GM19238 (cell line): ENCODE results near the gene COQ7.

Experiments
- DNase-seq: peaks from one replicate; pipeline ENCODE4 v3.0.0; 2011; ENCODE audit warnings: low spot score; ENCODE audit not compliant: insufficient read length

The COQ7 gene

DNA sequence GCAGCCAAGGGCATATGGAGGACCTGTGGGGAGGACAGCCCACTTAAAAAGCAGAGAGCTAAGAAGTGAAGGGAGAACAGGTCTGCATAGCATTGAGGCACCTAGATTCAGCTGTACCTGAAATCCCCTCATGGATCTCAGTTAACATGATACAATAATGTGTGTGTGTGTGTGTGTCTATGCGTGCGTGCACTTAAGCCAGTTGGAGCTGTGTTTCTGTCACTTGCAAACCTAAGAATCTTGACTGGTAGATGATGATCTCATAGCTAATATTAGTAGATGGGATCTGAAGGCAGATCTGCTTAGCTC lies 44.6 kb downstream of the COQ7 start:
- DNase-seq = no peak

DNA sequence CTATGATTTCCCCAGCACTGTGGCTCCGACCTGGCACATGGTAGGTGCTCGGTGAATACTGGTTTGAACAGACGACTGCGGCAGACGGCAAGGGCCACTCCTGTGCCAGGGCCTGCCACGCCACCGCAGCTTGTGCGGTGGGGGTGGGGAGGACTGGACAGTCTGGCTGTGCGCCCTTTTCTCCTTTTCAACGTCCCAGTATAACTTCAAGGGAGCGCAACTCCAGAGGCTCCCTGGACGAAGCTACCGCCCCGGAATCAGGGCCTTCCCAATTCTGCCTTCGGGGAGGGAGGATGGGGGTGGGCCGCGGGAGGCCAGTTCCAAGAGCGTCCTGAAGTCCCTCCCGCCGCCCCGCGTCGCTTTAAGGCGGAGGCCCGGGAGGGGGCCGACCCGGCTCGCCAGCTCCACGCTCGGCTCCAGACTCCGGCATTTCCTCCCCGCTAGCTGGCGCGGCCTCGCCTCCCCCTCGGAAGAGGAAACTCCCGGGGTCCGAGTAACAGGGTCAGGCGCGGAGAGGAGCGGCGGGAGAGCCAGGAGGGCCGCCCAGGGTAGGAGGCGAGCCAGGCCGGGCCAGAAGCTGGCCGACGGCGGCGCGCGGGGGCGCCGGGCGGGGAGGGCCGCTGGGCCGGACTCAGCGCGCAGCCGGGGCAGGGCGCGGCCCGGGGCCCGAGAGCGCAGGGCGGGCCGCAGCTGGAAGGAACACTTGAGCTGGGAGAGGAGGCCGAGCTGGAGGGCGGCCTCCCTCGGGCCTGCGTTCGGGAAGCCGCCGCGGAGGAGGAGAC lies 46.4 kb downstream of the COQ7 start, which contains the start of gene ITPRIPL2:
TSS of gene ITPRIPL2 (plus strand) at position 388 of the 782 bp plus-strand sequence. CDS start 498 bp downstream, outside the sequence.
- DNase-seq = peak; percentile 52

DNA sequence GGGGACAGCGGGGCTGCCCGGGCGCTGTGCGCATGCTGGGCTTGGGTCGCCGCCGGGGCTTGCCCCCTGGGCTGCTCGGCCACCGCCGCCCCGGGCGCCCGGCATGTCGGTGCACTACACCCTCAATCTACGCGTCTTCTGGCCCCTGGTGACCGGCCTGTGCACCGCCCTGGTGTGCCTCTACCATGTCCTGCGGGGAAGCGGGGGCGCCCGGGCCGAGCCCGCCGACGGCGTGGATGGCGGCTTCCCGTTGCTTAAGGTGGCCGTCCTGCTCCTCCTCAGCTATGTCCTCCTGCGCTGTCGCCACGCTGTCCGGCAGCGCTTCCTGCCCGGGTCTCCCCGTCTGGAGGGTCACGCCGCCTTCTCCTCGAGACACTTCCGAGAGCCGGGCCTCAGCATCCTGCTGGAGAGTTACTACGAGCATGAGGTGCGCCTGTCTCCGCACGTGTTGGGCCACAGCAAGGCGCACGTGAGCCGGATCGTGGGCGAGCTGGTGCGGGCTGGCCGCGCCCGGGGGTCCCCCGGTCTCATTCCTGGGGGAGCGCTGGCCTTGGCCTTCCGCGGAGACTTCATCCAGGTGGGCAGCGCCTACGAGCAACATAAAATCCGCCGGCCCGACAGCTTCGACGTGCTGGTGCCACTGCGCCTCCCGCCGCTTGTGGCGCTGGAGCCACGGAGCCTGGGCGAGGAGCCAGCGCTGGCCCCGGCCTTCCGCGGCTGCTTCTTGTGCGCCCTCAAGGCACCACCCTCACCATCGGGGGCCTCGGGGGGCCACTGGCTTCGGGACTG lies 47.1 kb downstream of the COQ7 start:
- DNase-seq = no peak

DNA sequence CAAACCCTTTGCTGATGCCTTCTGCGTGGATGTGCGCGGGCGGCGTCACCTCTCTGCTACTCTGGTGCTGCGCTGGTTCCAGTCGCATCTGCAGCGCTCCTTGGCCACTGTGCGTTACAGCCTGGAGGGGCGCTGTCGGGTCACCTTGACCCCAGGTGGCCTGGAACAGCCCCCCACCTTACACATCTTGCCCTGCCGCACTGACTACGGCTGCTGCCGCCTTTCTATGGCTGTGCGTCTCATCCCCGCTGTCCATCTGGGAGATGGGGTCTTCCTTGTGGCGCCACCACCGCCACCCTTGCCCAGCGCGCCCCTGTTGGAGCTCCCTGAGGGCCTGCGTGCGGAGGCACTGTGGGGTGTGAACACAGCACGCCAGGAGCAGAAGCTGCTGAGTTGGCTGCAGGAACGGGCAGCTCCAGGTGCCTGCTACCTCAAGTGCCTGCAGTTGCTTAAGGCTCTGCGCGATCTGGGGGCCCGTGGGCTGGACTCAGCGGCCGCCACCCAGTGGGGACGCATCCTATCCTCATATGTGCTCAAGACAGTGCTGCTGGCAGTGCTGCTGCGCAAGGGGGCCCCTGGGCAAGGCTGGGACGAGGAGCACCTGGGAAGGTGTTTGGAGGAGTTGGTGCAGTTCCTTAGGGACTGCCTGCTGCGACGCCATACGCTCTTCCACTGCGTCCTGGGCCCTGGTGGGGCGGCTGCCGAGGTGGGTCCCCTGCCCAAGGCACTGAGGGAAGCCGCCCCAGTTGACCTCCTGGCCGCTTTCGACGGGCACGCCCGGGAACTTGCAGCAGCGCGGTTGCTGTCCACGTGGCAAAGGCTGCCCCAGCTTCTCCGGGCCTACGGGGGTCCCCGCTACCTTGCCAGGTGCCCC lies 48.0 kb downstream of the COQ7 start:
- no peak for DNase-seq

DNA sequence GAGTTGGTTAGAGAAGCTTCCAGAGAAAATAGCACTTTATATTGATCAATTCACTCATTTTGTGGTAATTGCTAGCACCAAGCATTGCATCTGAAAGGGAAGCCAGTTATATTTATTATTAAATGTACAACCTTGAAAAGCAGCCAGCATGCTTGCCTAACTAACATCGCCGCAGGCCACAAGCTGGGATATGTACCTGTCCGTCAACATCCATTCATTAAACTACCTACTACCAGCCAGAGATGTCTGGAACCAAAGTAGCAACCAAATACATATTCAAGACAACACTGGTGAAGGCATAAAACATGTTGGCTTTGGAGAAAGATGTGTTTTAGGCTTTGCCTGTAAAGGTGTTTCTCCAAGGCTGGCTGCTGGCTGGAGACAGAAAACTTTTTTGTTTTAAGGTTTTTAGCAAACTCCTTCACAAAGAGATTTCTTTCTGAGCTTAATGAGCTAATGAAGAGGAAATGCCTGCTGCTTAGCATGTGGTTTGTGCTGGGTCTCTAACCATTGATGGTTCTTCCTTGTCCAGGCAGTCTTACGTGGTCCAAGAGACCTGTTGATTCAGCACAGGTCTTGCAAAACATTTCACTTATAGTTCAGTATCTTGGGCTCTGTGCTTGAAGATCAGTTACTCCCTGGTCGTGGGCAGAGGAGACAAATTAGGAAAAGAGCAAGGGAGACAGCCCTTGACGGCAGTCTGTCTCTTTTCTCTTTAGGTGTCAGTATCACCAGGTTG lies 49.5 kb downstream of the COQ7 start:
- no peak for DNase-seq

DNA sequence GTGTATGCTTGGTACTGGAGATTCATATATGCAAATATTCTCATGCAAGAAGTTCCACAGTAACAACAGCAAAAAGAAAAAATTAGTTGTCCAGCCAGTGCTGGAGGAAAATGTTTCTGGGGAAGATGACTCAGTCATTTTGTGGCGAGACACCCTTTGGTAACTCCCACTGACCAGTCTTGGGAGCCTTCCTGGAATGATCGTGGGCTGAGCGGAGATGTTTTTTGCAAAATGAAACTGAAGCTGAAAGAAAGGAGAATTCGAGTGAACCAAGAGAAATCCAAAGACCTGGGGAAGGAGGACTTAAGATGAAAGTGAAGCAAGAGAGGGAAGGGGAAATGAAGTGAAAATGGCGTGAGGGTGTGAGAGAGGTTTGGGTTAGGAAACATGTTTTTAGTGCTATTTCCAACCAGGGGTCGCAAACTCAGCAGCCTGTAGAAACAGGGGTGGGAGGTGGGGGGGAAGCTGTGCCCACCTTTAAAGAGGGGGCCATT lies 51.6 kb downstream of the COQ7 start:
- DNase-seq = no peak

DNA sequence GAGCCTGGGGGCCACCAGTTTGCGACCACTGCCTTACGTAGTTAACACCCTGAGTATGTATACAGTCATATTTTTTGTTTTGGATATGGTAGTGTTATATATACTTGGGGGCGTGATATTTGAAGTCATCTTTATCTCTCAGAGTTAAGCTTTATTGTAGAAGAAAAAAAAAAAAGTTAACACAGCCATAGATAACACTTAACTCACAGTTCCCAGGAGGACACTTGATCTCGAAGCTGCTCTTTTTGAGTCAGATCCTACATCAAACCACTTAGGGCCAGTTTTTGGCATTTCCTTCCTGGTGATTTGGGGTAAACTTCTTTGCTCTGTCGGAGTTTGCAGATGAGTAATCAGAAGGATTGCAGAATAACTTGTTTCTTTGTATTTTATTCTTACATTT lies 52.1 kb downstream of the COQ7 start:
- no peak for DNase-seq

DNA sequence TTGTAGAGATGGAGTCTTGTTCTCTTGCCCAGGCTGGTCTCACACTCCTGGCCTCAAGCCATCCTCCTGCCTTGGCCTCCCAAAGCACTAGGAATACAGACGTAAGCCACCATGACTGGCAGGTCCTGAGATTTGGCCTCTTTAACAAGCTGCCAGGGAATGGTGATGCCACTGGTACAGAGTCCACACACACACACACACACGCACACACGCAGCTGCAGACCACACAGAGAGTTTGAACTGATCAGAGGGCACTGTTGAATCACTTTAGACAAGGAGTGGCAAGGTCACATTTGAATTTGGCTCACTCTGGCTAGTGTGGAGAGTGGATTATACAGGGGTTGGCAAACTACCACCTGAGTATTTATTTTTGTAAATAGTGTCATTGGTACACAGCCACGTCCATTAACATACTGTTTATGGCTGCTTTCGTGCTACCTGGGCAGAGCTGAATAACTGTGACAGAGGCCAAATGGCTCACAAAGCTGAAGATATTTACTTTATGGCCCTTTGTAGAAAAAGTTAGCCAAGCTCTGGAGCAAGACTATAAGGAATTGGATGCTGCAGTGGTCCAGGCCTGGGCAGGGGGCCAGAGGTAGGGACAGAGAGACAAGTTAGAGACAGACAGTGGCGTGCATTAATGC lies 56.2 kb downstream of the COQ7 start:
- DNase-seq = no peak

DNA sequence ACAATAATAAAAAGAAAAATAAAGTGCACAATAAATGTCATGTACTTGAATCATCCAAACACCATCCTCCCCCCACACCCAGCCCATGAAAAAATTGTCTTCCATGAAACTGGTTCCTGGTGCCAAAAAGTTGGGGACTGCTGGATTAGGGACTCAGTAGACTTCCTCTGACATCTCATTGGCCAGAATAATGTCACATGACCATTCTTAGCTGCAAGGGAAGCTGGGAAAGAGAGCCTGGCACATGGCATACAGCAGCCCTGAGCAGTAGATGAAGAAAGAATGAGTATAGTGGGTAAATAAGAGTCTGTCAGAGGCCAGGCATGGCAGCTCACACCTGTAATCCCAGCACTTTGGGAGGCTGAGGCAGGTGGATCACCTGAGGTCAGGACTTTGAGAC lies 58.9 kb downstream of the COQ7 start:
- DNase-seq = no peak

DNA sequence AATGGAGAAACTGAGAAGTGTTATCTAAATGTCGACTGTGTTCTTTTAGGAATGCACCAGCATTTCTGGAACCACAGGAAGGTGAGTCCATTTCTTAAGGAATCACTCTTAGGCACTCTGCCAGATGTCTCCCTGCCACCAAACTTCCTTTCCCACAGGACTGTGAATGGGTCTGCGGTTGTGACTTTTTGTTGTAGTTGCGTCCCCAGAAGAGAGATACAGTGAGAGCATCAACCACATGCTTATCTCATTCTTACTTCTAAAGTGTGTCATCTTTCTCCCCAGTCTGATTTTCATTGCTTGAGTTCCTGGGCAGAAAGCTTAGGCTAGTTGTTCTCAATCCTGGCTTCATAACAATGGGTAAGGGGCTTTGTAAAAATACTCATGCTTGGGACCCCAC lies 59.8 kb downstream of the COQ7 start:
- no peak for DNase-seq

DNA sequence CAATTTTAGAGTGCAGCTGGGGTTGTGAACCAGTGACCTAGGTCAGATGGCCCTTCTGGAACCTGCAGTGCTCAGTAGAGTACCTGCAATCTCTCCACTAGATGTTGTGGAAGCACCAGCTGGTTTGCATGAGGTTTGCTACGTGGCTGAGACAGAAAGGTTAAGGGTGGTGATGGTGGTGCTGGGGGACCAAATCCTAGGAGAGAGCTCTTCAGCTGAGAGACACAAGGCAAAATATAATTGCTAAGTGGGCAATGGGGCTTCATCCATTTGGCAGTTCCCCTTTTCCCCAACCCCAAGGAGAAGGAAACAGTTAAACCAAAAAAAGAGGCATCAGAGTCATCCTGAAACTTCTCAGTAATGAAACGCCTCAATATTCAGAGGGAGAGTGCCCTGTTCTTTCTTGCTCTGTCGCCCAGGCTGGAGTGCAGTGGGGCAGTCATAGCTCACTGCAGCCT lies 60.3 kb downstream of the COQ7 start:
- no peak for DNase-seq

DNA sequence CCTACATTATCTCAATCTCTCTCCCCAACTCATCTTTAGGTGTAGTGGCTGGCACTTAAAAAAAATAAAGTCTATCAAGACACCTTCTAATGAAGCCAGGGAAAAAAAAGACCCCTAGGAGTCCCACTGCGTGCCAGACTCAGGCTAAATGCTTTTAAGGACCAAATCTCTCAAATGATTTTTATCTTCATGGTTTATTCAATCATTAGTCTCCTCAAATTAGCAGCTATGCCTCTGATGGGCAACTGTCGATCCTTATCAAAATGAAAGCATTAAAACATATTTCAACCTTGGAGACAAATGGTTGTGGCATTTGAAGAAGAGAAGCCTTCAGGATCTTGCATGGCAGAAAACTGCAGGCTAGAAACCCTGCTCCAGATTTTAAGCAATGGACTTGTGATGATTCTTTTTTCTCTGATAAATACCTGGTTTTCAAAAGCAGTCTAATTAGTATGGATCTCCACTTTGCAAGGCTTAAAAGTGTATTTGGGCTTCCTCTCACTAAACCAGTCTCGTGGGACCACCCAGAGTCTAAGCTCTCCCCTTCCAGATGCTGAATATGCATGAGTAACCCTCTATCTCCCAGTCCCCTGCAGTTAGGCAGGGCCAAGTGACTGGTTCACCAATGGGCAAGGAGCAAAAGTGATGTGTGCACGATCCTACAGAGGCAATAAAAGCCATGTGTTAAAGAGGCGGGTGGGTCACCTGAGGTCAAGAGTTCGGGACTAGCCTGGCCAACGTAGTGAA lies 61.2 kb downstream of the COQ7 start:
- no peak for DNase-seq
